HUES48 (cell line): ENCODE measurements around the gene BHMT.
"Not testable (repeated sequence)": the region's sequence is repeated elsewhere in the genome, so short reads cannot be mapped to it uniquely, and the experiment has no call there.

ENCODE experiments used
- H3K27ac ChIP-seq: one replicate; pipeline ENCODE4 v1.7.0; 2013; ENCODE audit warnings: low read depth, low read length, inconsistent platforms
- H3K27me3 ChIP-seq: 2 replicates; pipeline ENCODE4 v1.6.1; 2013; ENCODE audit warnings: mild to moderate bottlenecking, low read length; ENCODE audit not compliant: control insufficient read depth, insufficient read depth
- H3K36me3 ChIP-seq: 2 replicates; pipeline ENCODE4 v1.6.1; 2013; ENCODE audit warnings: low read length; ENCODE audit not compliant: control insufficient read depth, insufficient read depth
- H3K4me1 ChIP-seq: 2 replicates; pipeline ENCODE4 v1.6.1; 2013; ENCODE audit warnings: mild to moderate bottlenecking, low read length; ENCODE audit not compliant: control insufficient read depth, insufficient read depth
- H3K4me3 ChIP-seq: 2 replicates; pipeline ENCODE4 v1.5.1; 2013; ENCODE audit warnings: mild to moderate bottlenecking, low read depth, low read length
- H3K9ac ChIP-seq: 2 replicates; pipeline ENCODE4 v1.6.1; 2013; ENCODE audit warnings: mild to moderate bottlenecking, low read depth, low read length, moderate library complexity
- H3K9me3 ChIP-seq: 2 replicates; pipeline ENCODE4 v1.6.1; 2013; ENCODE audit warnings: low read length; ENCODE audit not compliant: control insufficient read depth, insufficient read depth

Gene BHMT

DNA sequence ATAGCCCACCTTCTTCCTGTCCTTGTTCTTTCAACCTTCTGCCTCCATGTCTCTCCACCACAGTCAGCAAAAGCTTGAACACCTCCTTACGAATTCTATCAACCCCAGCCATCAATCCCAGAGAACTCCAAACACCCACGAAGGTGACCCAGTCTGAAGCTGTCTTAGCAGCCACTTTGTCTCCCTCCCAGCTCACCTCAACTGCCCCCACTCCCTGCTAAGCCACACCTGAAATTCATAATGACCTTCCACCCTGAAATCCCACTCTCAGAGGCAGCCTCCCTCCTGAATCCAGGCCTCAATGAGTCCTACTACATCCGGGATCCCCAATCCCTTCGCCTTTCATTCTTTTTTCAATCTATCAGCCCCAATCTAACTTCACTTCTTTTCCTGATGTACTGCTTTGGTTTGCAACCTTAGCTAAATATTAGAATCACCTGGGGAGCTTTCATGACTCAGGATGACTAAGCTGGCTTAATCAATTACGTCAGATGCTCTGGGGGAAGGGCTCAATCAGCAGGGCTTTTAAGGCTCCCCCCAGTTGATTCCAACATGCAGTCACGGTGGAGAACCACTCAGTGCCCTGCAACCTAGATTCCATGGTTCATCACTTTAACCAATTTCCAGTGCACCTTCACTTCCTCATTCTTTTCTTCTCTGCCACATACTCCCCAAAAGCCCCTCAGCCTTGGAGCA is 32.2 kb downstream of the BHMT start:
- Histone ChIP-seq H3K4me3 (no peak overlapping the region), H3K27me3 (no peaks in the 10 kb centered on the region), H3K9ac (no peak overlapping the region), H3K4me1 (peaks cover 25% of the 10 kb centered on the region), H3K36me3 (no peaks in the 10 kb centered on the region), H3K9me3 (no peaks in the 10 kb centered on the region), H3K27ac (no peak overlapping the region)

DNA sequence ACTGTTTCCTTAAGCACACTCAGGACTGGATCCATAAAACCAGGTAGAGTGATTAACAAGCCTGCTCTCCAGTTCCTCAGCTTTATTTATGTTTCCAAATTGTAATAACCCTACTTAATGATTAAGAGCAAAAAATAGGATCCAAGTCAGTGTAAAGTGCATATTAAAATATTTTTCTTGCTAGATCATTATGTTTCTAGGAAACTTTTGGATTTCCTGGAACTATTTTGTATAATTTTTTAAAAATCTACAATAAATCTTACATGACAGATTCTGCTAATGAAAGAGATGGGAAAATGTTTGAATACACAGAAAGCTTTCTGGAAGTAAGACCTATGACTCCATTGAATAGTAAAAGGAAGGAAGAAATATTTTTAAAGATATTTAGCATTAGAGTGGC is 35.5 kb downstream of the BHMT start:
- Histone ChIP-seq H3K9me3 (no peaks in the 10 kb centered on the region), H3K4me3 (no peak overlapping the region), H3K4me1 (peaks cover 30% of the 10 kb centered on the region), H3K27ac (peak overlapping the region; percentile 46), H3K9ac (no peak overlapping the region), H3K27me3 (no peaks in the 10 kb centered on the region), H3K36me3 (no peaks in the 10 kb centered on the region)

DNA sequence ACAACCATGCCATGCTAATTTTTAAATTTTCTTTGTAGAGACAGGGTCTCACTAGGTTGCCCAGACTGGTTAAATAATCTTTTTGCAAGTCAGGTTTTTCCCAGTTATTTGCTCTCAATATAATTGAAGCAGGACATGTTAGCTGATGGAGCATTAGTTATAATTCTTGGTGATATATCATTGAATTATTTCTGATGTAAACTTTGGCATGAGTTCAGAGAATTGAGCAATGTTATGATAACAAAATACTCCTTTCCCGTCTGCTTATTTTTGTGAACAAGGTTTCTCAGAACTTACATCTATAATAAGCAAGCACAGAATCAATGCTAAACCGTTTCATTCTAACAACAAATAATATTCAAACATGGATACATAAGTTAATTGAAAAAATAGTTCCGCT is 37.8 kb downstream of the BHMT start:
- Histone ChIP-seq H3K27ac (no peak overlapping the region), H3K9me3 (no peaks in the 10 kb centered on the region), H3K4me3 (no peak overlapping the region), H3K36me3 (no peaks in the 10 kb centered on the region), H3K9ac (no peak overlapping the region), H3K4me1 (peaks cover 25% of the 10 kb centered on the region), H3K27me3 (no peaks in the 10 kb centered on the region)

DNA sequence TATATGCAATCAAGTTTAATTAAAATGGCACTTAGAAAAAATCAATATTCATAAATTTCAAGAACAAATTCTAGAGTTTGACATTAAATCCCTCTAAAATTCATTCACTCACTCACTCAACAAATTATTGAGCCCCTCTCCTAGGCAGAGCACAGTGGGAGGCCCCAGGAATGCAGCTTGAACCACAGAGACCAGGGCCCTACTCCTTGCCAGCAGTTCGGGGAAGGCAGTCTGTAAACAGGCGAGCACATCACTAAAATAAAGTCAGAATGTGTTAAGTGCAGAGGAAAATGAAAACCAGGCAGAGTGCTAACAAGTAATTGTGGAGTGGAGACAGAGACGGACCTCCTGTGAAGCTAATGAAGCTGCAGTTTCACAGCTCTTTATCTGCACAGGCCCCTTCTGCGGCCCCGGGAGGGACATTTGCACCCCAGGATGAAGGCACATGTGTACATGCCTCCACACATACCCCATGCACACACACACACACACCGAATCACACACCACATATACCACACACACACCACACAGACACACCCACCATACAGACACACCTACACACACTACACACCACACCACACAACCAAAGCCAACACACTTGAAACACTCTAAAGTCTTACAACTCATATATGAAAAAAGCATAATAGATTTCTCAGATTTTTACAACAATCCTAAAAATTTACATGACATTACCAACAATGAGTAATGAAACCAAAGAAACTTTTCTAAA is 40.5 kb downstream of the BHMT start:
- H3K4me3 ChIP-seq = no peak overlapping the region
- H3K27me3 ChIP-seq = no peaks in the 10 kb centered on the region
- H3K9ac ChIP-seq = no peak overlapping the region
- no peaks in the 10 kb centered on the region for H3K36me3 ChIP-seq
- no peaks in the 10 kb centered on the region for H3K9me3 ChIP-seq
- peaks cover 9% of the 10 kb centered on the region; the same call in 1 of the 2 replicates for H3K4me1 ChIP-seq
- no peak overlapping the region for H3K27ac ChIP-seq

DNA sequence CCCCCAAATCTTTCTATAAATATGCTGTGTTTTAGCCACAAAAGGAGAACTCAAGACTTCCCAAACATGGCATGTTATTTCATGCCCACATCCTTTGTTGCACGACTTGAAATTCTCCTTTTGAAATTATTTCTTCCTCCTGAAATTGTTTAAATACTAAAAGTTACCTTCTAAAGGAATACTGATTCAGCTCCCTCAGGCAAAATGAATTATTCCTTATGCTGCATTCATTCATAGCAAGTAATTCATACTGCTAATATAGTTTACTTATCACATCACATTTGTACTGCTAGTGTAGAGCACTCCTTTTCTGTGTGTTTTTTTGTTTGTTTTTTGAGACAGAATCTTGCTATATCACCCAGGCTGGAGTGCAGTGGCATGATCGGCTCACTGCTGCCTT is 45.7 kb downstream of the BHMT start:
- no peaks in the 10 kb centered on the region for H3K9me3 ChIP-seq
- H3K27me3 ChIP-seq = no peaks in the 10 kb centered on the region
- H3K9ac ChIP-seq = no peak overlapping the region
- H3K27ac ChIP-seq = no peak overlapping the region
- peaks cover under 1% of the 10 kb centered on the region; the same call in 1 of the 2 replicates for H3K4me1 ChIP-seq
- H3K36me3 ChIP-seq = no peaks in the 10 kb centered on the region
- H3K4me3 ChIP-seq = no peak overlapping the region

DNA sequence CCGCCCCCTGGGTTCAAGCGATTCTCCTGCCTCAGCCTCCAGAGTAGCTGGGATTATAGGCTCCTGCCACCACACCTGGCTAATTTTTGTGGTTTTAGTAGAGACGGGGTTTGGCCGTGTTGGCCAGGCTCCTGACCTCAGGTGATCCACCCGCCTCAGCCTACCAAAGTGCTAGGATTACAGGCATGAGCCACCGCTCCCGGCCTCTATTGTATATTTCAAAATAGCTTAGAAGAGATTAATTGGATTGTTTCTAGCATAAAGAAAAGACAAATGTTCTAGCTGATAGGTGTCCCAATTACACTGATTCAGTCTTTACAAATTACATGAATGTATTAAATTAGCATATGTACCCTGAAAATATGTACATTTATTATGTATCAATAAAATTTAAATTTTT is 50.0 kb downstream of the BHMT start:
- H3K36me3 ChIP-seq, H3K9ac ChIP-seq, H3K27me3 ChIP-seq, H3K27ac ChIP-seq, H3K4me1 ChIP-seq, H3K4me3 ChIP-seq, H3K9me3 ChIP-seq: not testable (repeated sequence)

DNA sequence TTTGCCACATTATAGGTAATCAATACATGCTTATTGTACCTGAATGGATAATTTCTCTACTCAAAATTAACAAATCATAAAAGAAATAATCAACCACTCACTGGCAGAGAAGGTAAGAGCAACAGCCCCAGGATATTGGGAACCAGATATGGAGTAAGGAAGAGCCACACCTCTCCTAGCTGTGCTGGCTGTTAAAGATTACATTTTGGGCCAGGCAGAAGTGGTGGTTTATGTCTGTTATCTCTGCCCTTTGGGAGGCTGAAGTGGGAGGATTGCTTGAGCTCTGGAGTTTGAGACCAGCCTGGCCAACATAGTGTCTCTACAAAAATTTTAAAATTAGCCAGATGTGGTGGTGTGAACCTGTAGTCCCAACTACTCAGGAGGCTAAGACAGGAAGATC is 56.4 kb downstream of the BHMT start:
- Histone ChIP-seq H3K27ac (no peak overlapping the region), H3K9ac (no peak overlapping the region), H3K36me3 (no peaks in the 10 kb centered on the region), H3K27me3 (no peaks in the 10 kb centered on the region), H3K9me3 (no peaks in the 10 kb centered on the region), H3K4me1 (peaks cover 13% of the 10 kb centered on the region), H3K4me3 (no peak overlapping the region)

DNA sequence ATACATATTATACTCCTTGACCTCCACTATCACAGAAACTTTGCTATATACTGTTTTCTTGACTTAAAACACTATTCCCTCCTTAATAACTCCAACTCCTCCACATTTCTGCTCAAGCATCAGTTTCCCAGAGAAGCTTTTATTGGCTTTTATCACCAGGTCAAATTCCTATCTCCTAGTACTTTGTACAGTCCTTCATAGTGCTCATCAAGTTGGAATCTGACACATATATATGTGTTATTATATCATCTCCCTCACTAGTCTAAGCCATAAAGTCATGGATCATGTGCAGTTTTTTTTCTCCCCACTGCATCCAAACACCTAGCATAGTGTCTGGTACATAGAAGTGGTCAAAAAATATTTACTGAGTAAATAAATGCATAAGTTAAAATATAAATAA is 59.1 kb downstream of the BHMT start:
- Histone ChIP-seq H3K27ac (no peak overlapping the region), H3K36me3 (no peaks in the 10 kb centered on the region), H3K9me3 (no peaks in the 10 kb centered on the region), H3K4me3 (no peak overlapping the region), H3K27me3 (no peaks in the 10 kb centered on the region), H3K4me1 (peaks cover 27% of the 10 kb centered on the region), H3K9ac (no peak overlapping the region)

DNA sequence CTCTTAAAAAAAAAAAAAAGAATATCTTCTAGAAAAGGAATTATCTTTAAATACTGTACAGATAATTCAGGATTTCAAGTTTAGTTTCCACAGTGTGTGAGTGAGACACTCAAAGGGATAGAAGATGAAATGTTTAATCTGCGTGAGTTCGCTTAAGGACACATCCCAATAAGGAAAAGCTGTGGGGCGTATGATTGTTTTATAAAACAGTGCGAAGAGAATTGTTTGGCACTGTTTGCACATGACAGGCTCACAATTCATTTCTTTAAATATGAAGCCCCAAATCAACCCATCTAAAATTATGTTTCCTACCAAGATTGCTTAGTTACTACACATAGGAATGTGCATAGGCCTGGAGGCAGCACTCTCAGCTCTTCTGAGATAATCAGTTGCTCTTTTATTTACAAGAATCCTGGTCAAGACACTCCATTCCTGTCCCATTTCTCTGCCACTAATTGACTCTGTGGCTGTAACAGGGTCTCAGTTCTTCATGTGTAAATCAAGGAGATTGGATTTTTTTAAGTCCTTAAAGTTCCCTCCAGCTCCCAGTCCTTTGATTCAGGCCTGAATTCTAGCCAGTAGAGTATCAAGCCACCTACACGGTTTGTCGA is 60.1 kb downstream of the BHMT start:
- Histone ChIP-seq H3K27me3 (no peaks in the 10 kb centered on the region), H3K9me3 (no peaks in the 10 kb centered on the region), H3K27ac (no peak overlapping the region), H3K4me3 (no peak overlapping the region), H3K9ac (no peak overlapping the region), H3K36me3 (no peaks in the 10 kb centered on the region), H3K4me1 (peaks cover 32% of the 10 kb centered on the region)

DNA sequence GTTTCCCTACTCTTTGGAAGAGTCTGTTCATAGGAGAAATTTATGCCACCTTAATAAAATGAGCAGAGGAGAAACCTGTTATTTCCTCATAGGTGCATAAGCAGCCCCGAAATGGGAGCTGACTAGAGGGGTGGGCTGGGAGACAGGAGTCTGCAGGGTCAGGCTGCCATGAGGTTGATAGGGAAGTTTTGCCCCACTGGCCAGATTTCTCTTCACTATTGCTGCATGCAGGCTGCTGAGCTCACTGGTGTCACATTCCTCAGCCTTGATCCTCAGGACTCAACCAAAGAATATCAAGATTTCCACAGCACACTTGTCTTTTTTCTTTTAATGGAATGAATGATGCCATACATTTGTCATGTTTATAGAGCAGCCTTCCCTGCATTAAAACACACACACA is 60.7 kb downstream of the BHMT start:
- Histone ChIP-seq H3K27me3 (no peaks in the 10 kb centered on the region), H3K36me3 (no peaks in the 10 kb centered on the region), H3K9ac (no peak overlapping the region), H3K4me1 (peaks cover 32% of the 10 kb centered on the region), H3K4me3 (no peak overlapping the region), H3K27ac (no peak overlapping the region), H3K9me3 (no peaks in the 10 kb centered on the region)

DNA sequence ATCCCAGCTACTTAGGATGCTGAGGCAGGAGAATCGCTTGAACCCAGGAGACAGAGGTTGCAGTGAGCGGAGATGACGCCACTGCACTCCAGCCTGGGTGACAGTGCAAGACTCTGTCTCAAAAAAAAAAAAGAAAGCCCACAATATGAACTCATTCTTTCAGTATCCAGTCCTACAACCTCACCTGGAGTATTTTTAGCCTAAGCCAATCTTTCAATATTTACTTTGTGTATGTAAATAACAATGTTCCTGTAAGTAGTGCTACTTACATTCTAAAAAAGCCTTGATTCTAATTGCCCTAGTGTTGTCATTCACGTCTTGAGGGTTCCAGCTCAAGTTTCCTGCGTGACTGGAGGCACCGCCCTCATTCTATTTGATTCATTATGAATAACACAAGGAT is 62.0 kb downstream of the BHMT start:
- Histone ChIP-seq H3K4me3 (no peak overlapping the region), H3K9ac (no peak overlapping the region), H3K27ac (no peak overlapping the region), H3K36me3 (no peaks in the 10 kb centered on the region), H3K9me3 (no peaks in the 10 kb centered on the region), H3K4me1 (peaks cover 32% of the 10 kb centered on the region), H3K27me3 (no peaks in the 10 kb centered on the region)
